K562 (cell line): ENCODE measurements around the gene GTF3C6.

Experiments
- CREB1 ChIP-seq, 2 experiments: sonication (generic) in 1 of 2; formaldehyde crosslinking in 1 of 2; IDR thresholded peaks; 2 replicates each; pipeline versions ENCODE4 v1.6.1 to v1.8.0; 2012 to 2022; ENCODE audit warnings: inconsistent platforms in 1 of 2, mild to moderate bottlenecking in 1 of 2, missing genetic modification reagents in 1 of 2, moderate library complexity in 1 of 2
- HNRNPUL1 ChIP-seq: fragments of 200-400 bp; formaldehyde crosslinking; IDR thresholded peaks from 2 replicates; pipeline ENCODE4 v1.6.1; 2017; ENCODE audit warnings: low read length
- MXI1 ChIP-seq: IDR thresholded peaks from 2 replicates; pipeline ENCODE4 v1.6.1; 2011; ENCODE audit warnings: low read depth, mild to moderate bottlenecking, improper control_type of control experiment, low read length
- NUFIP1 ChIP-seq: fragments of 450-650 bp; IDR thresholded peaks from 2 replicates; pipeline ENCODE4 v1.6.1; 2018; ENCODE audit not compliant: partially characterized antibody
- RNF219 ChIP-seq: fragments of 250-450 bp; sonication (Bioruptor Pico); IDR thresholded peaks from 2 replicates; pipeline ENCODE4 v1.5.0; 2022; ENCODE audit warnings: mild to moderate bottlenecking
- SIRT6 ChIP-seq: IDR thresholded peaks from one replicate; pipeline ENCODE4 v1.6.1; 2012; ENCODE audit warnings: low read depth, mild to moderate bottlenecking, control low read depth, inconsistent platforms, low read length, moderate library complexity
- ZKSCAN1 ChIP-seq: fragments of 150-350 bp; IDR thresholded peaks from 2 replicates; pipeline ENCODE4 v1.6.1; 2016; ENCODE audit warnings: low read depth, low read length

- TF ChIP-seq SIRT6 (no peak), CREB1 (IDR thresholded peaks at IDR 0.05) (no peak), CREB1 (CRISPR knock-in tag; IDR thresholded peaks at IDR 0.05) (no peak), MXI1 (no peak), NUFIP1 (no peak), HNRNPUL1 (no peak), RNF219 (CRISPR knock-in tag) (no peak), ZKSCAN1 (no peak)
Observed at GRCh38 chr6:111015389-111016124, 57.1 kb downstream of the GTF3C6 start.
